GM19239 (cell line): ENCODE measurements around the gene SNRNP70.
"Not testable (repeated sequence)": the region's sequence is repeated elsewhere in the genome, so short reads cannot be mapped to it uniquely, and the experiment has no call there.

Experiments used
- DNase-seq: peaks from one replicate; pipeline ENCODE4 v3.0.0; 2011; ENCODE audit warnings: low spot score; ENCODE audit not compliant: insufficient read length
- FAIRE-seq: peaks from 2 replicates; lab custom pipeline; 2011; peaks lifted over from hg19 to GRCh38; lab: Jason Lieb, UNC

Gene SNRNP70

DNA sequence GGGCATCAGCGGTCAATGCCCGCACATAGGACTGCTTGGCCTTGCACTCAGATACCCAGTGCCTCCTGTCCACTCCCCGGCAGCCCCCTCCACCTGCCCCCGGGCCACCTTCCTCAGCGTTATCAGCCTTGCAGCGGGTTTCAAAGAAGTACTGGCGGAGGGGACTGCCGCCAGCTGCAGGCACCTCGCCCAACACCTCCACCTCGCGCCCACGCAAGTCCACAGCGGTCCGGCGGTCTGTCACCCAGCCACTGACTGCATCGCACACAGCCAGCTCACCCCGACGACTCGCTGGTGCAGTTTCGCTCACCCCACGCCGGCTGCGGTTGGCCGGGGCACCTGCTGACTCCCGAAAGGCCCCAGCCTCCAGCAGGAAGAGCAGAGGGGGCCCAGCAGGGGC is 23.8 kb upstream of the SNRNP70 start:
- no peak for DNase-seq
- no peak for FAIRE-seq

- no peak for DNase-seq
- no peak for FAIRE-seq
Observed at GRCh38 chr19:49064029-49064629, 21.1 kb upstream of the SNRNP70 start.

- FAIRE-seq: no peak
- no peak for DNase-seq
Observed at GRCh38 chr19:49064768-49065611, 20.3 kb upstream of the SNRNP70 start, which contains the start of gene NTF4. Gene NTF4 (minus strand): TSS chr19:49064818. CDS start chr19:49061997, 2,821 bp downstream.

GRCh38 chr19:49065905-49066512 is 19.2 kb upstream of the SNRNP70 start:
- FAIRE-seq: no peak
- no peak for DNase-seq

DNA sequence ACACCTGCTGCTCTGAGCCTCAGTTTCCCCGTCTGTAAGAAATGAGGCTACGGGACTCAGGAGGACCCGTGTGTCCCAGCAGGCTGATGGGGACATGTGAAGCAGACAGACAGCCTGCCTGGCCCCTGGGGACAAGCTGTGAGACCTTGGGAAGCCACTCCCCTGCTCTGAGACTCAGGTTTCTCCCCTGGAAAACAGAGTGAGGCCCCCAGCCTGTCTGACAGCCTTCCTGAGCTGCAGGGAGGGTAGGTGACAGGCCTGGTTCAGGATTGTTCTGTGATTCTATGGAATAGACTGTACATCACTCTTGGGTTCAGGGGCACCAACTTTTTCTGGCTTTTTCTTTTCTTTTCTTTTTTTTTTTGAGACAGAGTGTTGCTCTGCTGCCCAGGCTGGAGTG is 17.7 kb upstream of the SNRNP70 start:
- FAIRE-seq (no peak), DNase-seq (no peak)

GRCh38 chr19:49069026-49069425 is 16.2 kb upstream of the SNRNP70 start:
- FAIRE-seq (no peak), DNase-seq (no peak)

DNA sequence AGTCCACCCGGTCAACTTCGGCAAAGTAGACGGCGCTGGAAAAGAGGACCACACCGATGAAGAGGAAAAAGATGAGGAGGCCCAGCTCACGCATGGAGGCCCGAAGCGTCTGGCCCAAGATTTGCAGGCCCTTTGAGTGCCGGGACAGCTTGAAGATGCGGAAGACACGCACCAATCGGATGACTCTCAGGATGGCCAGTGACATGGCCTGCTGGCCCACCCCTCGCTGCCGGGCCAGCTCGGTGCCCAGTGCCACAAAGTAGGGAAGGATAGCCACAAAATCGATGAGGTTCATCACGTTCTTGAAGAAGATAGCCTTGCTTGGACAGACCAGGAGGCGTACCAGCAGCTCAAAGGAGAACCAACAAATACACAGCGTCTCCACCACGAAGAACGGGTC is 14.8 kb upstream of the SNRNP70 start:
- no peak for DNase-seq
- FAIRE-seq: no peak

DNA sequence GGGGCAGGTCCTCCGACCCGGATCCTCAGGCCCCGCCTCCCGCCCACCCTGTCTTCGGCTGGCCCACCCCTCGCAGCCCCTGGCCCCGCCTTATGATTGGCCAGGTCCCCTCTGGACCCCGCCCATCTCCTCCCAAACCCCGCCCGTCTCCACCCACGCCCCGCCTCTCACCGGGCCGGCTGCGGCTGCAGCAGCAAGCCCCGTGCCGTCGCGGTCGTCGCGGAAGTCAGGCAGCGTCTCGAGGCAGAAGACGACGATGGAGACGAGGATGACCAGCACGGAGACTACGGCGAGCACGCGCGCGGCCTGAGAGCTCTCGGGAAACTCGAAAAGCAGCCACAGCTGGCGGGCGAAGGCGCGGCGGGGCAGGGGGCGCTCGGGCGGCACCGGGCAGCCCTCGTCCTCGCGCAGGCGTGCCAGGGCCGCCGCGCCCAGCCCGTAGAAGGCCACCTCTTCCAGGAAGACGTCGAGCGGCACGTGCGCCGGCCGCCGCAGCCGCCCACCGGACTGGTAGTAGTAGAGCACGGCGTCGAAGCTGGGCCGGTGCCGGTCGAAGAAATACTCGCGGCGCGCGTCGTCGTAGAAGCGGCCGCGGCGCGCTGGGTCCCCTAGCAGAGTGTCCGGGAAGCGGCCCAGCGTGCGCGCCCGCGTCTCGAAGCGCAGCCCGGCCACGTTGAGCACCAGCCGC is 13.2 kb upstream of the SNRNP70 start:
- no peak for FAIRE-seq

GRCh38 chr19:49073514-49074378 is 11.5 kb upstream of the SNRNP70 start:
- no peak for FAIRE-seq
- no peak for DNase-seq

More for the DNA sequence above, 13.2 kb upstream of the SNRNP70 start:
- no peak for DNase-seq

GRCh38 chr19:49074869-49075268 is 10.4 kb upstream of the SNRNP70 start:
- not testable (repeated sequence) for FAIRE-seq, DNase-seq

DNA sequence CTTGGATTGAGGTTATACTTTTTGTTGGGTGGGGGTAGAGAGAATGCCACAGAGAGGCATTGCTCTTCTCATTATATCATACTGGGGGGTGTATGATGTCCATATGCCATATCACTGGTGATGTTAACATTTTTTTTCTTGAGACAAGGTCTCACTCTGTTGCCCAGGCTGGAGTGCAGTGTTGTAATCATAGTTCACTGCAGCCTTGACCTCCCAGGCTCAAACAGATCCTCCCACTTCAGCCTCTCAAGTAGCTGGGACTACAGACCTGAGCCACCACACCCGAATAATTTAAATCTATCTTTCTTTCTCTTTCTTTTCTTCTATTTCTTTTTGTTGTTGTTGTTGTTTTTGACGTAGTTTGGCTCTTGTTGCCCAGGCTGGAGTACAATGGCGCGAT is 4.9 kb upstream of the SNRNP70 start:
- FAIRE-seq (no peak), DNase-seq (no peak)

DNA sequence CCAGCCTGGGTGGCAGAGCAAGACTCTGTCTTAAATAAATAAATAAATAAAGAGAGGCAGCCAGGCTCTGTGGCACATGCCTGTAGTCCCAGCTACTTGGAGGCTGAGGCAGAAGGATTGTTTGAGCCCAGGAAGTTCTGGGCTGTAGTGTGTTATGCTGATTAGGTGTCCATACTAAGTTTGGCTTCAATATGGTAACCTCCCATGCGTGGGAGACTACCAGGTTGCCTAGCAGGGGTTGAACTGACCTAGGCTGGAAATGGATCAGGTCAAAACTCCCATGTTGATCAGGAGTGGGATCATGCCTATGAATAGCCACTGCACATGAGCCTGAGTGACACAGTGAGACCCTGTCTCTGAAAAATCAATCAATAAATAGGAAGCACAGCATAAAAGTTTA is 4.0 kb upstream of the SNRNP70 start:
- DNase-seq (no peak), FAIRE-seq (no peak)

DNA sequence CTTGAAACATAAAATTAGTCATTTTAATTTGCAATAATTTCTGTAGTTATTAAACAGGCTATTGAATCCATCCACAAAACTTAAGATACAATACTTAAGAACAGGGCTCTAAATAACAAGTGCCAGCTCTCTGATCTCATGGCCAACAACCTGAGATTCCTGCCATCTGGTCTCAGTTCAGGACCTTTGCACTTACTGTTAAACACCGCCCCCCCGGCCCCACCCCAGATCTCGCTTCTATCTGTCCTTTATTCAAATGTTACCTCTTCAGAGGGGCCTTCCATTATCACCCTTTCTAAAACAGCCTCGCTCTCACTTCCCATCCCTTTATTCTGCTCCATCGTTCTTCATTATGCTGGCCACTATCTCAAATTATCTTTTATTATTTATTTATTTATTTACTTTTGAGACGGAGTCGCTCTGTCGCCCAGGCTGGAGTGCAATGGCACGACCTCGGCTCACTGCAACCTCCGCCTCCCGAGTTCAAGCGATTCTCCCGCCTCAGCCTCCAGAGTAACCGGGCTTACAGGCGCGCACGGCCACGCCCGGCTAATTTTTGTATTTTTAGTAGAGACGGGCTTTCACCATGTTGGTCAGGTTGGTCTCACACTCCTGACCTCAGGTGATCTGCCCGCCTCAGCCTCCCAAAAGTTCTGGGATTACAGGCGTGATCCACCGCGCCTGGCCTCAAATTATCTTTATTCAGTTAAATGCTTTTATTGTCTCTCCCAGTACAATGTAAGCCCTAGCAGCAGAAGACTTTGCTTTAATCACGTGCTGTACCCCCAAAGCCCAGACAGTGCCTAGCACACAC is 838 bp upstream of the SNRNP70 start:
- no peak for FAIRE-seq
- DNase-seq: no peak

- peak; percentile 80 for FAIRE-seq
Observed at GRCh38 chr19:49085868-49086232, 599 bp downstream of the SNRNP70 start.

DNA sequence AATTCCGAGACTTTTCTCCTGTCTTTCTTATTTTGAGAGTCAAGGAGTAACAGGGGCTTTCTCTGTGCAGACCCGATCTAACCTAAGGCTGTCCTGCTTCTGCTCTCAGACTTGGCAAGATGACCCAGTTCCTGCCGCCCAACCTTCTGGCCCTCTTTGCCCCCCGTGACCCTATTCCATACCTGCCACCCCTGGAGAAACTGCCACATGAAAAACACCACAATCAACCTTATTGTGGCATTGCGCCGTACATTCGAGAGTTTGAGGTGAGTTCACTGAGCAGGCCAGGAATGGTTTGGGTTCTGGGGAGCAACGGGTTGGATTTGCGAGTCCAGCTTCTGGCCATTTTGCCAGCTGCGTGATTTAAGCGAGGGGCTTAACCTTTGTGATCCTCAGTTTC is 1.0 kb downstream of the SNRNP70 start:
- DNase-seq (no peak), FAIRE-seq (no peak)

More at GRCh38 chr19:49085868-49086232, 599 bp downstream of the SNRNP70 start:
- no peak for DNase-seq

- no peak for DNase-seq
- no peak for FAIRE-seq
Observed at GRCh38 chr19:49091391-49092038, 6.3 kb downstream of the SNRNP70 start.

GRCh38 chr19:49092686-49093085 is 7.4 kb downstream of the SNRNP70 start:
- DNase-seq: no peak
- FAIRE-seq: no peak
